GM21390 (cell line): ENCODE results near the gene TOPBP1.
A peak's percentile ranks its signal among the peaks of the same experiment; 100 is the strongest.

ENCODE experiments used
- ATAC-seq: cut with Tn5 transposase; IDR thresholded peaks from one replicate; pipeline ENCODE4 v1.9.1; 2021; ENCODE audit not compliant: unreplicated experiment

Gene TOPBP1

DNA sequence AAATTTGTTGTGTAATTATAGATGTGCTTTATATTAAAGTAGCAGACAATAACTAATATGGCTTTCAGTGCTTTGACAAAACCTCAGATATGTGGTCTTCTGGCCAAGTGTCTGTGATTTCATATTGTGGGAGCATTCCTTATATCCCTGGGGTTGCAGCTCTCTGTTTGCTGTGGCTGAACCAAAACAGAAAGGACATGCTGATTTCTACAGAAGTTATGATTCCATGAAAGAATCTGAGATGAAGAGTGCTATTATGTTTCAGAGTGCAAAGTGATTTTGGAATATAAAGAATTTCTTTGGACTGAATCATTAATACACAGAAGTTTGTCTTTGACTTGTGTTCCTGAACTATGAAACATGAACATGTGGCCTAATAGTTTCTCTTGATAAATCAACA, 51.7 kb downstream of the TOPBP1 start:
- no peak for ATAC-seq

DNA sequence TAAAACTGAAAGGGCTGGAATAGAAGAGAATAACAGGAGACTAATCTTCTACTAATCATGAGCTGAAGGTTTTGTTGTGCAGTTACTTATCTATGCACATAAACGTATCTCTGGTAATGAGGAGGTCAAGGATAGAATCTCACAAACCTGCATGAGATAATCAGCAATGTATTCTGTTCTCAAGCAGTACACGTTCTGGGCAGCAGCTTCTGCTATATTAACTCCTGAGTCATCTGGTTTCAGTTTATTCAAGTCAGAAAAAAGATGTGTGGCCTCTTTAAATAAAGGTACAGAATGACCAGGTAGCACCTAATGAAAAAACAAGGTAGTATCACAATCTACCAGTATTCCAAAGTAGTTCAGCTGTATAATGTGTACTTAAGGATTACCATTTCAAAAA, 53.4 kb downstream of the TOPBP1 start:
- ATAC-seq: no peak

DNA sequence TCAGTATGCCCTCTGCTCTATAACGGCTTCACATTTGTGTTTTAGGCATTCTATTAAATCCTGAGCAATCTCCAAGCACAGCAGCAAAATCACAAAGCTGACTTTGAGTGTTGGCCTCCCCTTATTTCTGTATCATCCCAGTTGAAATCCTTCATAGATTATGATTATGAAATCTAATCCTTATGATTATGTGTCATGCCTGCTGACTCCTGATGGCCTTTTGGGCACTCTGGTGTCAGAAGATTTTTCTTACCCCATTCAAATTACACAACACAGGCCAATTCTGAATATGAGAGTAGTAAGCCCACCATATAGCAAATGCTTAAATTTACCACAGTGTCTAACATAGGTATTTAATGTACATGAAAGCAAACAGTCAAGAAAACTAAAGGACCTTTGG, 53.9 kb downstream of the TOPBP1 start:
- ATAC-seq: no peak

DNA sequence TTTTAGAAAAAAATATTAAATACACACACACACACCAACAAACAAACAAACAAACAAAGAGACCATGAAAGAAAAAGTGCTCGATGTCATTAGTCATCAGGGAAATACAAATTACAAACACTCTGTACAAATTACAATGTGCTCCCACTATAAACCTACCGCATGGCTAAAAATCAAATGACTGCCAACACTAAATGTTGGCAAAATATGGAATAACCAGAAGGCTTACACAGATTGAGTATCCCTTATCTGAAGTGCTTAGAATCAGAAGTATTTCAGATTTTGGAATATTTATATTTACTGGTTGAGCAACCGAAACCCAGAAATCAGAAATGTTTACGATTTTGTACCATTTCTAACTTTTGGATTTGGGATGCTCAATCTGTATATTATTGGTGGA, 54.8 kb downstream of the TOPBP1 start:
- no peak for ATAC-seq

DNA sequence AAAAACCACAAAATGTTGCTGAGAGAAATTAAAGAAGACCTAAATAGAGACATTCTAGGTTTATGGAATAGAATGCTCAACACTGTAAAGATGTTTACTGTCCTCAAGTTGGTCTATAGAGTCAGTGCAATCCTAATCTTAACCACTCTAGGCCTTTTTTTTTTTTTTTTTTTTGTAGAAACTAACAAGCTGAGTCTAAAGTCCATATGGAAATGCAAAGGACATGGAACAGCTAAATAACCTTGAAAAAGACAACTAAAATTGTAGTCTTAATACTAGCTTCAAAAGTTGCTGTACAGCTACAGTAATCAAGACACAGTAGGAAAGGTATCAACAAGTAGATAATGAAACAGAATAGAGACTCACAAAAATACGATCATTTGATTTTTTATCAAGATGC, 55.4 kb downstream of the TOPBP1 start:
- ATAC-seq: no peak

DNA sequence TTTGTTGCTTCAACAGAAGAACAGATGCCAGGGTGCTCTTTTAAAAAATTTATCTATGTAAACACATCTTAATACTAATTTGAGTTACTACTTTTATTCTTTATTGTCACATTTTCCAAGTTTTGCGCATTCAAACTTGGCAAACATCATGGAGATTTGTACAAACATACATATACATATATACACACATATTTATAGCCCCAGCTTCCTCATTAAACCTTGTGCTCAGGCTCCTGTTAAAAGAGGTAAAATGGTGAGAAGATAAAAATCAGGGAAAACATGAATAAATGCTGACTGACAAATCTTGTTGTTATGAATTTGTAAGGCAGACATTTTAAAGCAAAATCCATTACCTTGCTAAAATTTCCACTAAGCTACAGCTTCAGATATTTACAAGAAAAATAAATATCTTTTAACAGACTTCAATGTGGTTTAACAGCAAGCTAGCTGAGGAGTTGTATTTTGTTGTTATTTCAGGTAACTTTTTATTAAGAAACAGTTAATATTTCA, 61.1 kb downstream of the TOPBP1 start:
- no peak for ATAC-seq

DNA sequence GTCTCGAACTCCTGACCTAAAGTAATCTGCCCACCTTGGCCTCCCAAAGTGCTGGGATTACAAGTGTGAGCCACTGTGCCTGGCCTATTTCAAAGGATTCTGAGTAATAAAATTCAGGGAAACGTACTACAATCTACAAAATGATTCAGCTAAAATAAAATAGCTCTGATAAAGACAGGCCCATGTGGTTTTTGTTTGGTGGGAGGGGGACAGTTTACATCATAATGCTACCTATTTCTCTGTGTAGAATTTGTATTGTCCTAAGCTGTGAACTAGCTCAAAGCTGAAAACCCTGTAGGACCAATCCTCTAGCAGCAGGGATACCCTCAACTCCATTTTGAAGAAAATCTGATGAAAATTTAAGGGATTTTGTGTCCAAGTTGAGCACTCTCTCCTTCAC, 62.5 kb downstream of the TOPBP1 start:
- no peak for ATAC-seq

DNA sequence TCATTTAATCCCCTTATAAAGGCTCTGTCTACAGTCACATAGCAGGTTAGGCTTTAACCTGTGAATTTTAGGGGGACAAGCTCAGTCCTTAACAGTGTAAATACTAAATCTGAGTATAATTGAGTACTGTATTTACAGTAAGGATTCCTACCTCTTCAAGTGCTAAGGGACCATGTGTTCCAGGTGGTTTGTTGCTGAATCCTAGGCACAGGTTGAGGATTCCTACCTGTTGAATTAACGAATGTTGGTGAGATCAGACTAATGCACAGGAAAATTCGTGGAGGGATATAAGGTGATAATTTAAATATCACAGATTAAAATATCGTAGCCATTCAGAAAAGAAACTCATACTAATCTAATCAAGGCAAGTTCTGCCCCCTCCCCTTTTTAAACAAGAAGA, 63.3 kb downstream of the TOPBP1 start:
- no peak for ATAC-seq

DNA sequence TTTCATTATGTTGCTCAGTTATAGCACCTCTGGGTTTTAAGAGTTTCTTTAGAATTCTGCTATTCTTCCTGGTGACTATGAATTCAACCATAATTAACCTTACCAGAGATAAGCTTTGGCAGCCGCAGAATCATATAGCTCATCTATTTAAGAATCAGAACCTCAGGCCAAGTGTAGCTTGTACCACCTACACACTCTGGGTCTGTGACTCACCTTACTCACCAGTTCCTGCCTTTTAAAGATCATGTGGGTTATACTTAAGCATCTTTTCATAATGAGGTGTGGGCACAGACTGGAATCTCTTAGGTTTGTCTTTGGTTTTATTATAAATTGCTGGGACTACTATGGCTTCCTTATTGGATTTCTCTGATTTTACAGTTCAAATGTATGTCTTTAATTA, 66.4 kb downstream of the TOPBP1 start:
- no peak for ATAC-seq

DNA sequence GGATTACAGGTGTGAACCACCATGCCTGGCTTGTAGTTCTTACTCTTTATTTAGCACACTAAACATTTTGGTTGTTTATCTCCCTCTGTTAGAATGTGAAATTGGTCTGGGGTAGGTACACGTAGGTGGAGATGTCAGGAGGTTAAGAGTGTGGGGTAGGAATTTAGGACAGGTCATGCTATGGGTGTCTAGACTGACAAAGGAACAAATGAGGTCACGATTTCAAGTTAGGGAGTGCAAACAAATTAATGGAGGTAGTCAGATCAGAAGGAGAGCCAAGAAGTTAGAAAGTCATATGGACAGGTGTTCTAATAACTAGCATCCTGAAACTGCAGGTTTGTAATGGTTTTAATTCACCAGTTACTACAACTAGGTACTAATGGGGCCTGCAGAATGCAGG, 68.5 kb downstream of the TOPBP1 start:
- no peak for ATAC-seq

DNA sequence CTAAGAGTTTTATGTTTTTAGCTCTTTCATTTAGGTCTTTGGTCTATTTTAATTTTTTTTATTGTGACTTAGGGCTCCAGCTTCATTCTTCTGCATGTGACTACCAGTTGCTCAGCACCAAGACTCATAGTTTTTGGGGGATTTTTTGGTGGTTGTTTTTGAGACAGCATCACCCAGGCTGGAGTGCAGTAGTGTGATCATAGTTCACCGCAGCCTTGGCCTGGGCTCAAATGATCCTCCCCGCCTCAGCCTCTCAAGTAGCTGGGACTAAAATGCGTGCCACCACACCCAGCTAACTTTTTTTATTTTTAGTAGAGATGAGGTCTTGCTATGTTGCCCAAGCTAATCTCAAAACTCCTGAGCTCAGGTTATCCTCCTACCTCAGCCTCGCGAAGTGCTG, 68.9 kb downstream of the TOPBP1 start:
- ATAC-seq: no peak

DNA sequence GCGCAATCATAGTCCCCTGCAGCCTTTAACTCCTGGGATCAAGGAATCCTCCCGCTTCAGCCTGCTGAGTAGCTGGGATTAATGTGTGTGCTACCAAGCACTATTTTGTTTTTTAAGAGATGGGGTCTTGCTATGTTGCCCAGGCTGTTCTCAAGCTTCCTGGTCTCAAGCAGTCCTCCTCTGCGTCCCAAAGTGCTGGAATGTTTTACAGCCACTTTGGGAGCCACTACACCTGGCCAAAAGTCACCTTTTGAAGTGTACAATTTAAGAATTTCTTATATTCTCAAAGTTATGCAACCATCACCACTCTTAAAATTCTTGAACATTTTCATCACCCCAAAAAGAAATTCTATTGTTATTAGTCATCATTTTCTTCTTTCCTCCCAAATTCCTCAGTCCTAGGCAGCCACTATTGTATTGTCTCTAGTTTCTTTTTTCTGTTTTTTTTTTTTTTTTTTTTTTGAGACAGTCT, 70.4 kb downstream of the TOPBP1 start:
- ATAC-seq: no peak

DNA sequence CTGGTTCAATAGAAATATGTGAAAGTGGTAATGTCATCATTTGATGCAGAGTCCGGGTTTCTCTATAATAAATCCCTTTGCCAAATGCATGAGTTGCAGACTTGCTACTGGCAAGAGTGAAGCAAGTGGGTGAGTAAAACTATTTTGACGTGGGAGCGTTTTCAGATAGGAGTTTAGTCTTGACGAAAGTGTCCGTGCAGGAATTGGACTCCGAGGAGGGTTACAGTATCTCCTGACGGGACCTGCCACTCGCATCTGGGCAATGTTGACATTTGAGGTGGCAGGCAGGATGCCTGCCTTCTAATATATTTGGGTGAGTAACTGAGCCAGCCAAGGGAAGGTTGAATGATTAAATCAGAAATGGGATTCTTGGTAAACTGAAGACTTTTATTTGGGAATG, 72.2 kb downstream of the TOPBP1 start:
- ATAC-seq: no peak

DNA sequence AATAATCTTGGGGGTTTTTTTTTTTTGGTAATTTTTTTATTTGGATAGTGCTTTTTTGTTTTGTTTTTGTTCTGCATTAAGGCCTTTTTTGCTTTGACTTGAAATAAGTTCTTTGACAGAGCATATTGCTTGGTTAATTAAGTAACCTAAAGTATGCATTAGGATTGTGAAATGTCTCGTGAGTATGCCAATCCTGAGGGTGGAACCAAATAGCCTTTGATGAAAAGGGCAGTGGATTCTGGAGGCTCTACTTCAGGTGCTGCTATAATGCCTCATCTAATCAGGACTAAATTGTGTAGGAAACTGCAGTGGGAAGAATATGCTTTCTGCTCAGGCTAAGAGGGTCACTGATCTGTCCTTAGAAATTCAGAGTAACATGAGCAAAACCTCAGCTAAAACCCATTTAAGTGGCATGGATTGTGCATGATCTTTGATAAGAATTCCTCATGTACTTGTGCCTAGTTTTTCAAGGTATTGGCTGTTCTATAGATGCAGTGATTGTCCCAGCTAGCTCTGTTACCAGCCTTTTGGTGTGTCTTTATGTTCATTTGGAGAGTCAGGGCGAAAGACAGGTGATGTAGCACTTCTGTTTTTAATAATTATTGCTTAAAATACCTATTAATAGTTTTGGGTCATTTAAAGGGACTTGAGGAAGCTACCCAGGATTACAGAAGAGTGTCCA, 72.8 kb downstream of the TOPBP1 start:
- no peak for ATAC-seq

DNA sequence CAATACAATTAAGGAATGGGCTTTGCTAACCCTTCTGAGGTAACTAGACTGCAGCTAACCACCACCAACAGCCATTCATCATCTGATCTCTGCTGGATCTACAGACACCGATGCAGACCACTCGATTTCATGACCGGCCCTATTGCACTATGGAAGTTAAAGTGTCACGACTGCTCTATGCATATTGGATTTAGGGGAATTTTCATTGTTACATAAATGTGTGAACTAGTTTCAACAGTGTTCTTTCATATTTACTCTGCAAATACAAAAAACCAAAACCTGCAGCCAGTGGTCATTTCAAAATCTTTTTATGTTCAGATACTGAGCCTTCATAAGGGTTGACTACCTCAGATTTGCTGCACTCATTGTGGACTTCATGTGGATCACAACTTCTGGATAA, 73.7 kb downstream of the TOPBP1 start:
- ATAC-seq: no peak

DNA sequence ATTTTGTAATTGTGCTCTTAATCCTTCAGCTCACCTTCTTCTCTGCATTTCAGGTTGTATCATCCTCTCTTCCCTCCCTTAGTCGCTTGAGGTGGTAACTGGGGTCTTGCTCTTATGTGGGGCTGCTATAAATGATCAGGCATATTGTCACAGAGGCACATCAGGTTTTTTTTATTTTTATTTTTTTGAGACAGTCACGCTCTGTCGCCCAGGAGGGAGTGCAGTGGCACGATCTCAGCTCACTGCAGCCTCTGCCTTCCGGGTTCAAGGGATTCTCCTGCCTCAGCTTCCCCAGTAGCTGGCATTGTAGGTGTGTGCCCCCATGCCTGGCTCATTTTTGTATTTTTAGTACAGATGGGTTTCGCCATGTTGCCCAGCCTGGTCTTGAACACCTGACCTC, 78.3 kb downstream of the TOPBP1 start:
- ATAC-seq: no peak

DNA sequence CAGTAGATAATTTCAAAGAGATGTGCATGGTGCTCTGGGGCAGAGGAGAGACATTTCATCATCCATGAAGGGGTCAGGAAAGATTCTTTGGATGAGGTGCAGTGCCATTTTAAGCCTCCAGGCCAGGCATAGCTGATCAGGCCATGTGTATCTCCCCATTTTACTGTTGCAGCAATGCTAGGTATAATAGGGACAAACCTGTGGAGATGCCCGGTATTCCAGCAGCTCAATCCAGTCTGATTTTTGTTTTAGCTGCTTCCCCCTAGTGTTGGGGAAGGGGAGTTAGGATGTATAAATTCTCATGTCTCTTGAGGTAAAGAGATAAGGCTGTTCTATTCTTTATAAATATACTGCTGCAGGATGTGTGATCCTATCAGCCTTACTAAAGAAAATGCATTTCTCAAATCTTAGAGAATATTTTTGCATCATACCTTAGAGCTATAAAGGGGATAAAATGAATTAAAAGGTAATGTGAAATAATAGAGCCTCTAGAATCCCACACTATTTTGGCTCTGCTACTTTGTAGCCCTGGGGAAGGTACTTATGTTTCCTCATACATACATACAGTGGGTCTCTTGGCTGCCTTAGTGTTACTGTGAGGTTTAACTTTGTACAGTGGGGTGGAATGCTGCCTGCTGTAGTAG, 83.1 kb downstream of the TOPBP1 start:
- ATAC-seq: no peak

DNA sequence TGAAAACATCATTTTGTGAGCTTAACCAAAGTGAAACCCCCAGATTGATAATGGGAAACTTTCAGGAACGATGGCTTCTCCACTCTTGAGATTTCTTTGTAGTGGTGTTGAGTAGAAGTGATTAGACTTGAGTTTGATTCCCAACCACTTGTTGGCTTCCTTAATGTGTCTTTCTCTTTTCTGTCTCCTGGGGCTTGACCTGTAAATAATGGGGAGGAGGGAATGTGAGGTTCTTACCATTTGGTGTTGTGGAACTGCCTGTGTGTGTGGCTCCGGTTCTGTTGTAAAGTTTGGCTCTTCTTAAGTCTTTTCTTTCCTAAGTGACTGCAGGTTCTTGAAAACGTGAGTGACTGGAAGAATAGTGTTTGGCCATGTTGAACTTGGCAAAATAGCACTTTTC, 85.6 kb downstream of the TOPBP1 start:
- ATAC-seq: no peak

DNA sequence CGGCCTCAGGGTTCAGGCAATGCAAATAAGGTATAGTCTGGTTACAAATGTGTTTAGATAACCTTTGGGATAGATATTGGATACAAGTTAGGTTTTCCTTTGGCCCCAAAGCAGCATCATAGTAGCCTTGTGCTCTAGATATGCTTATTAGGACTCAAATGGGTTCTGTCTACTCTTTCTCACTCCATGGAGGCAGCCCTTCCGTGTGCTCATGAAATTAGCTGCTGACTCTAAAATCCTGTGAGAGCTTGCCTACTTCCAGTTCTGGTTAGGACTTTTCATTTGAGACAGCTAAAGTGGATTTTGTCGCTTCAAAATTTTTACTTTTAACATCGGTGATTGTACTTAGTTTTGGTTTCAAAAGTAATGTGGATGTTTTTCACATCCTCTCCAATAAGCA, 86.7 kb downstream of the TOPBP1 start:
- ATAC-seq: no peak

DNA sequence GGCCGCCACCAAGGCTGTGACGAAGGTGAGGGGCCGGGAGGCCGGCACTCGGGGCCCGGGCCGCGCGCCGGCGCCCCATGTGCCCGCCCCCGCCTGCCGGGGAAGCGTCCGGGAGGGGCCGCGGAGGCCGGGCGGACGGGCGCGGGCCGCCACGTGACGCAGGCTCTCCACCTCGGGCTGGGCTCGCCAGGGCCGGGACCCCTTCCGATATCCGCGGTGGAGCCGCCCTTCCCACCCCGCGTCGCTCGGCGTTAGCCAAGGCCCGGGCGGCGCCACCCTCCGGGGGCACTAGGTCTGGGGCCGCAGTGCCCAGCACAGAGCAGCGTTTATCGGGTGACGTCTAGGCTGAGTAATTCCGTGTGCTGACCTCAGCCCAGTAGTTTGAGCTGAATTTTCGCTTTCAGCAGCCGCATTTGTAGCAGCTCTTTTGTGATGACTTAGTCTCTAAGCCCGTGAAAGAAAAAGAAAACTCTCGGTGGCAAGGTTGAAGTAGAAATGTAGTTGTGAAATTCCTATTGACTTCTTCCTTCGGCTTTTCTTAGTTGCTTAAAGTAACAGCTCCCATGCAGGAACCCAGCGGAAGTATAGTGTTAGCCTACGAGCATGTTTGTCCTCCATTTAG, 87.4 kb downstream of the TOPBP1 start:
- ATAC-seq: peak; percentile 32

DNA sequence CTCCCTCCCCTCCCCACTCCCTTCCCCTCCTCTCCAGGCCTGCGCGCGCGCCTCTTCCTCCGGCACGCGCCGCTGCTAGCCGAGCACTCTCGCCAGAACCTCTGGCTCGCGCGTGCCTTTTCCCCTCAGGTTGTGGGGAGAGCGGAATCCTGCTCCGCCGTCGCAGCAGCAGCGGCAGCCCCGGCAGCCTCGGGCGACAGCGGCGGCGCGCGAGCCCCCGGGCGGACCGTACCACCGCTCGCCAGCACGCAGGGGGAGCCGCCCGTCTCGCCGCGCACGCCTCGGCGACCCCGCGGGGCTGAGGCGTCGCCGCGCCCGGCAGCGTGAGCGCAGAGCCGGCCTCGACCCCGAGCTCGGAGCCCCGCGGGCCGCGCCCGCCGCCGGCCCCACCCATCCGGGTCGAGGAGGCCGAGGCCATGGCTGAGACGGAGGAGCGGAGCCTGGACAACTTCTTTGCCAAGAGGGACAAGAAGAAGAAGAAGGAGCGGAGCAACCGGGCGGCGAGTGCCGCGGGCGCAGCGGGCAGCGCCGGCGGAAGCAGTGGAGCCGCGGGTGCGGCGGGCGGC, 88.0 kb downstream of the TOPBP1 start, which contains the start of gene CDV3:
Gene CDV3, plus strand, starts transcription at position 58 of the 566 bp plus-strand sequence. Its CDS starts 359 bp downstream, at position 417.
- ATAC-seq: peak; percentile 22
